GM23248 (cell line): ENCODE measurements around the gene SPRR2B. TPM values are rescaled to one million over a fixed set of nuclear protein-coding genes. Genes with fewer than 3 reads are reported as not detected.

Experiments
- DNase-seq: peaks from one replicate; pipeline ENCODE4 v3.0.0-alpha.2; 2015
- H2AFZ ChIP-seq: fragments of 200-600 bp; sonication (generic); 2 replicates; pipeline ENCODE4 v1.6.1; 2016; ENCODE audit warnings: antibody characterized with exemption
- H3F3A ChIP-seq: fragments of 200-600 bp; sonication (generic); 2 replicates; pipeline ENCODE4 v1.6.1; 2016; ENCODE audit warnings: mild to moderate bottlenecking, antibody characterized with exemption, mixed run types; ENCODE audit not compliant: insufficient read depth
- H3K27ac ChIP-seq: fragments of 200-600 bp; sonication (generic); 2 replicates; pipeline ENCODE4 v1.5.1; 2016; ENCODE audit warnings: mild to moderate bottlenecking
- H3K27me3 ChIP-seq: fragments of 200-600 bp; sonication (generic); replicated peaks from 2 replicates; pipeline ENCODE4 v1.6.1; 2016; ENCODE audit warnings: mild to moderate bottlenecking; ENCODE audit not compliant: insufficient read depth
- H3K36me3 ChIP-seq: fragments of 200-600 bp; sonication (generic); 2 replicates; pipeline ENCODE4 v1.6.1; 2016; ENCODE audit warnings: low read depth, mild to moderate bottlenecking
- H3K4me1 ChIP-seq: fragments of 200-600 bp; sonication (generic); 2 replicates; pipeline ENCODE4 v1.6.1; 2016; ENCODE audit warnings: mild to moderate bottlenecking; ENCODE audit not compliant: insufficient read depth
- H3K4me2 ChIP-seq: fragments of 200-600 bp; sonication (generic); one replicate; pipeline ENCODE4 v1.6.1; 2016; ENCODE audit warnings: mild to moderate bottlenecking; ENCODE audit not compliant: unreplicated experiment
- H3K4me3 ChIP-seq: fragments of 200-600 bp; sonication (generic); 2 replicates; pipeline ENCODE4 v1.5.1; 2016; ENCODE audit warnings: mild to moderate bottlenecking
- H3K79me2 ChIP-seq: fragments of 200-600 bp; sonication (generic); 2 replicates; pipeline ENCODE4 v1.6.1; 2016; ENCODE audit warnings: mild to moderate bottlenecking; ENCODE audit not compliant: insufficient read depth
- H3K9ac ChIP-seq: fragments of 200-600 bp; sonication (generic); 2 replicates; pipeline ENCODE4 v1.6.1; 2016; ENCODE audit warnings: mild to moderate bottlenecking
- H3K9me2 ChIP-seq: fragments of 200-600 bp; sonication (generic); 2 replicates; pipeline ENCODE4 v1.6.1; 2016; ENCODE audit warnings: mixed run types, mild to moderate bottlenecking, moderate library complexity; ENCODE audit not compliant: insufficient read depth
- H3K9me3 ChIP-seq: fragments of 200-600 bp; sonication (generic); one replicate; pipeline ENCODE4 v1.6.1; 2017; ENCODE audit warnings: low read depth
- H4K20me1 ChIP-seq: fragments of 200-600 bp; sonication (generic); 2 replicates; pipeline ENCODE4 v1.6.0; 2016; ENCODE audit not compliant: insufficient read depth
- EZH2 ChIP-seq: fragments of 200-600 bp; sonication (generic); IDR thresholded peaks from 2 replicates; pipeline ENCODE4 v1.6.1; 2018; ENCODE audit warnings: antibody characterized with exemption, mild to moderate bottlenecking; ENCODE audit not compliant: insufficient read depth, poor library complexity, severe bottlenecking
- EZH2phosphoT487 ChIP-seq: fragments of 200-600 bp; sonication (generic); IDR thresholded peaks from 2 replicates; pipeline ENCODE4 v1.6.1; 2018; ENCODE audit warnings: antibody characterized with exemption, moderate library complexity, mild to moderate bottlenecking, low read depth; ENCODE audit not compliant: insufficient read depth
- WGBS, 2 experiments: methylation state at CpG; one replicate each; pipeline ENCODE4 v1.1.6; 2015 to 2017; ENCODE audit warnings: low lambda C conversion rate in 2 of 2, low coverage in 1 of 2; ENCODE audit errors: missing lambda C conversion rate in 2 of 2; 5-methylcytosine and 5-hydroxymethylcytosine counted together
- in situ Hi-C: fragments of 300-500 bp; cut with MboI; formaldehyde crosslinking; loops from 2 replicates; pipeline ENCODE4 v1.15.0; 2020
- polyA plus RNA-seq: library from polyadenylated mRNA; unstranded; fragments of >200 nt; fragmentation: Nextera tagmentation; extraction: Ambion mirVana; gene quantifications from 2 replicates; pipeline ENCODE4 v1.2.1, GENCODE V29; 2016
- total RNA-seq: library from RNA; depleted of rRNA; stranded (reverse); fragments of >200 nt; shearing (Covaris generic); gene quantifications from 2 replicates; pipeline ENCODE4 v1.2.3, GENCODE V29; 2014

The SPRR2B gene
- total and polyA plus RNA-seq, 2 experiments from 2014 or later, result not detected

- H2AFZ ChIP-seq, result no peak overlapping the region
- H3K79me2 ChIP-seq, result no peaks in the 10 kb centered on the region
- DNase-seq, result no peak
- H3F3A ChIP-seq, result no peaks in the 10 kb centered on the region
- no peak overlapping the region for H3K4me3 ChIP-seq
- no peak overlapping the region for H3K4me2 ChIP-seq
- H3K36me3 ChIP-seq, result no peaks in the 10 kb centered on the region
- TF ChIP-seq EZH2phosphoT487, result no peak
- no peak for TF ChIP-seq EZH2
- 0 out of 2 replicates have a peak, but pooled peaks cover 4% of the 10 kb centered on the region for H3K27me3 ChIP-seq
- no peaks in the 10 kb centered on the region for H4K20me1 ChIP-seq
- H3K9ac ChIP-seq, result no peak overlapping the region
- no peaks in the 10 kb centered on the region for H3K9me3 ChIP-seq
- H3K9me2 ChIP-seq, result no peaks in the 10 kb centered on the region
- no peaks in the 10 kb centered on the region for H3K4me1 ChIP-seq
- WGBS, 2 experiments, result 18 to 44% methylated on average over 1 of the region's 1 CpG
- in situ Hi-C loops, result no loop called here
- H3K27ac ChIP-seq, result no peak overlapping the region
Observed at GRCh38 chr1:153035211-153035610, 36.2 kb downstream of the SPRR2B start.

GRCh38 chr1:153032677-153033308, 38.6 kb downstream of the SPRR2B start:
- no peaks in the 10 kb centered on the region for H3F3A ChIP-seq
- WGBS, 2 experiments, result 44 to 48% methylated on average over 3 of the region's 3 CpGs

GRCh38 chr1:153032073-153032472, 39.3 kb downstream of the SPRR2B start:
- 0 out of 2 replicates have a peak, but pooled peaks cover 4% of the 10 kb centered on the region for H3K27me3 ChIP-seq
- H3K9me3 ChIP-seq, result no peaks in the 10 kb centered on the region
- no peak overlapping the region for H3K9ac ChIP-seq
- DNase-seq, result no peak
- no peak overlapping the region for H3K27ac ChIP-seq
- H3F3A ChIP-seq, result no peaks in the 10 kb centered on the region
- H3K4me3 ChIP-seq, result no peak overlapping the region
- H3K4me2 ChIP-seq, result no peak overlapping the region
- H3K4me1 ChIP-seq, result no peaks in the 10 kb centered on the region
- H2AFZ ChIP-seq, result no peak overlapping the region
- no peaks in the 10 kb centered on the region for H3K79me2 ChIP-seq
- TF ChIP-seq EZH2, result no peak
- no peak for TF ChIP-seq EZH2phosphoT487
- H3K36me3 ChIP-seq, result no peaks in the 10 kb centered on the region
- in situ Hi-C loops, result no loop called here
- no peaks in the 10 kb centered on the region for H4K20me1 ChIP-seq
- H3K9me2 ChIP-seq, result no peaks in the 10 kb centered on the region

More at GRCh38 chr1:153032677-153033308, 38.6 kb downstream of the SPRR2B start:
- Histone ChIP-seq H3K4me1 (no peaks in the 10 kb centered on the region), H3K36me3 (no peaks in the 10 kb centered on the region), H3K27me3 (0 out of 2 replicates have a peak, but pooled peaks cover 4% of the 10 kb centered on the region), H3K27ac (no peak overlapping the region), H3K4me2 (no peak overlapping the region), H3K4me3 (no peak overlapping the region), H3K9me2 (no peaks in the 10 kb centered on the region), H4K20me1 (no peaks in the 10 kb centered on the region), H2AFZ (no peak overlapping the region), H3K9ac (no peak overlapping the region), H3K9me3 (no peaks in the 10 kb centered on the region), H3K79me2 (no peaks in the 10 kb centered on the region)
- TF ChIP-seq EZH2phosphoT487, result no peak
- no peak for TF ChIP-seq EZH2
- peak; percentile 88 for DNase-seq
- in situ Hi-C loops, result no loop called here

- in situ Hi-C loops, result no loop called here
- H3K27me3 ChIP-seq, result 0 out of 2 replicates have a peak, but pooled peaks cover under 1% of the 10 kb centered on the region
- no peaks in the 10 kb centered on the region for H3F3A ChIP-seq
- no peaks in the 10 kb centered on the region for H3K36me3 ChIP-seq
- DNase-seq, result no peak
- H3K9ac ChIP-seq, result no peak within 1 kb of the TSS
- no peaks in the 10 kb centered on the region for H3K9me3 ChIP-seq
- H3K79me2 ChIP-seq, result no peaks in the 10 kb centered on the region
- no peaks in the 10 kb centered on the region for H4K20me1 ChIP-seq
- no peaks in the 10 kb centered on the region for H3K9me2 ChIP-seq
- no peak within 1 kb of the TSS for H3K27ac ChIP-seq
- H3K4me3 ChIP-seq, result no peak within 1 kb of the TSS
- H3K4me2 ChIP-seq, result no peak within 1 kb of the TSS
- no peak for TF ChIP-seq EZH2
- no peak for TF ChIP-seq EZH2phosphoT487
- no peaks in the 10 kb centered on the region for H3K4me1 ChIP-seq
- no peak within 1 kb of the TSS for H2AFZ ChIP-seq
Observed at GRCh38 chr1:153030895-153031294, 40.5 kb downstream of the SPRR2B start, which contains the start of gene SPRR1B. SPRR1B (plus strand) TSS chr1:153031203; CDS start chr1:153032346, 1,143 bp downstream.

- Histone ChIP-seq H3K4me2 (no peak overlapping the region), H3K27ac (no peak overlapping the region), H4K20me1 (no peaks in the 10 kb centered on the region), H3F3A (no peaks in the 10 kb centered on the region), H3K9ac (no peak overlapping the region), H3K9me3 (no peaks in the 10 kb centered on the region), H2AFZ (no peak overlapping the region), H3K36me3 (no peaks in the 10 kb centered on the region), H3K9me2 (no peaks in the 10 kb centered on the region), H3K79me2 (no peaks in the 10 kb centered on the region), H3K4me1 (no peaks in the 10 kb centered on the region), H3K27me3 (no peaks in the 10 kb centered on the region), H3K4me3 (no peak overlapping the region)
- in situ Hi-C loops, result no loop called here
- WGBS, 2 experiments, result 3 to 6% methylated on average over 1 of the region's 1 CpG
- DNase-seq, result no peak
- TF ChIP-seq EZH2 (no peak), EZH2phosphoT487 (no peak)
Observed at GRCh38 chr1:153028766-153029165, 42.6 kb downstream of the SPRR2B start.
